Motor neuron (in vitro differentiated cells): ENCODE measurements around the gene NRF1. TPM values are rescaled to one million over a fixed set of nuclear protein-coding genes. Genes with fewer than 3 reads are reported as not detected.

Experiments used
- ATAC-seq, 8 experiments: fragments of 200-7000 bp; cut with Tn5 transposase; replicated peaks in 6 of 8; 2 replicates each; pipeline ENCODE4 v1.8.0; 2021; ENCODE audit warnings: mild to moderate bottlenecking in 8 of 8, moderate library complexity in 8 of 8
- H3K27ac ChIP-seq, 2 donors: fragments of 250-450 bp; sonication (Bioruptor Pico); 2 replicates each; pipeline ENCODE4 v1.9.0; 2021; ENCODE audit warnings: antibody characterized with exemption in 2 of 2, mild to moderate bottlenecking in 2 of 2, moderate library complexity in 1 of 2
- H3K4me1 ChIP-seq, 2 donors: fragments of 250-450 bp; sonication (Bioruptor Pico); replicated peaks in 1 of 2; 2 replicates each; pipeline ENCODE4 v1.6.1; 2021; ENCODE audit warnings: antibody characterized with exemption in 2 of 2, mild to moderate bottlenecking in 2 of 2, moderate library complexity in 1 of 2
- H3K4me3 ChIP-seq, 5 donors: fragments of 250-450 bp; sonication (Bioruptor Pico); 2 replicates each; pipeline ENCODE4 v1.9.0; 2021; ENCODE audit warnings: antibody characterized with exemption in 5 of 5, mild to moderate bottlenecking in 5 of 5, moderate library complexity in 4 of 5
- WGBS, 10 experiments: fragments of 450-650 bp; shearing (Covaris generic); methylation state at CpG; one replicate each; pipeline ENCODE4 v1.0.0; 2022; 5-methylcytosine and 5-hydroxymethylcytosine counted together
- in situ Hi-C, 9 experiments: fragments of 400-800 bp; cut with MboI; loops; one replicate each; pipeline ENCODE4 v1.15.0; 2021; ENCODE audit warnings: low sequenced_read_pairs in 9 of 9, low pct_unique_long_range_greater_than_20kb in 2 of 9; ENCODE audit not compliant: unreplicated experiment in 9 of 9
- total RNA-seq, 8 experiments: library from RNA; unstranded; fragments of 300-600 nt; gene quantifications; 2 replicates each; pipeline versions ENCODE4 v1.2.3 to v1.2.4, GENCODE V29; 2022

The NRF1 gene
- total RNA-seq, 8 experiments from 2014 or later: 7.1 to 24.4 (median 11.5) TPM

- 50 to 100% (median 86%) methylated on average over 1 to 2 of the region's 2 CpGs; no CpG with 5 or more reads in 1 of the 10 experiments for WGBS, 10 experiments
- H3K4me3 ChIP-seq: no peak overlapping the region
- ATAC-seq: peak in 3 of 8 experiments; percentile 22 to 67 (median 27)
- H3K27ac ChIP-seq: no peak overlapping the region
- in situ Hi-C loops: no loop called here
- H3K4me1 ChIP-seq: no peaks in the 10 kb centered on the region
Observed at GRCh38 chr7:129707910-129708499, 96.5 kb downstream of the NRF1 start.

GRCh38 chr7:129713544-129713943, 102.0 kb downstream of the NRF1 start:
- ATAC-seq: no peak
- Histone ChIP-seq H3K4me3 (no peak overlapping the region), H3K4me1 (no peaks in the 10 kb centered on the region), H3K27ac (no peak overlapping the region)
- WGBS, 10 experiments: 100% methylated on average over 1 of the region's 1 CpG; no CpG with 5 or more reads in 6 of the 10 experiments
- in situ Hi-C loops: no loop called here

DNA sequence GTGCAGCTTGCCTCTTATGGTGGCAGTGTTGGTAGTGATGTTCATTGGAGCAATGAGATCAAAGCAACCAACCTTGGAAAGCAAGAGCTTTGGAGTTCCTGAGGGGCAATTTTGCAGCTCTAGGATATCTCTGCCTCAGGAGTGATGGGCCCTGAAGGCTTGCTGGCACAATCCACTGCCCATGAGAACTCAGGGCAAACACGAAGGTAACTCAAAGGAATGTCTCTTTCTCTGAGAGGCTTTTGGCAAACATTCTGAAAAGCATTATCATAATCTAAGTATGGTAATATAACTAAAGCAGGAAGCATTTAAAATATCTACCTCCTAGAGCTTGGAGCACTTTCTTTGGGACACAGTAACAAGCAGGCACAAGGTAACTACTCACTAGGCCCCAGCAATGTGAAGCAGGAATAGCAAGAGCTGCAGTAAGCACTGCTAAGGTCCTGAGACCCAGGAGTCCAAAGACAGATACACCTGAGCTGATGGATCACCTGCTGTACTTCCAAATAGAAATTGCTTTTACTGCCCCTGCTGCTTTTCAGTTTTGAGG, 103.1 kb downstream of the NRF1 start:
- peak in 1 of 8 experiments; percentile 30 for ATAC-seq

GRCh38 chr7:129719980-129720732, 108.6 kb downstream of the NRF1 start:
- in situ Hi-C loops: no loop called here
- Histone ChIP-seq H3K4me3 (no peak overlapping the region), H3K27ac (no peak overlapping the region), H3K4me1 (no peaks in the 10 kb centered on the region)
- WGBS, 10 experiments: 80 to 100% (median 100%) methylated on average over 1 to 5 of the region's 6 CpGs; no CpG with 5 or more reads in 1 of the 10 experiments
- ATAC-seq: no peak

More for the DNA sequence above, 103.1 kb downstream of the NRF1 start:
- H3K4me1 ChIP-seq: no peaks in the 10 kb centered on the region
- 67 to 100% (median 100%) methylated on average over 1 of the region's 1 CpG; no CpG with 5 or more reads in 3 of the 10 experiments for WGBS, 10 experiments
- in situ Hi-C loops: no loop called here
- no peak overlapping the region for H3K27ac ChIP-seq
- no peak overlapping the region for H3K4me3 ChIP-seq

GRCh38 chr7:129721068-129721467, 109.5 kb downstream of the NRF1 start:
- no peak for ATAC-seq
- Histone ChIP-seq H3K4me3 (no peak overlapping the region), H3K27ac (no peak overlapping the region), H3K4me1 (no peaks in the 10 kb centered on the region)
- 0 to 100% (median 83%) methylated on average over 1 of the region's 1 CpG; no CpG with 5 or more reads in 2 of the 10 experiments for WGBS, 10 experiments
- in situ Hi-C loops: no loop called here

DNA sequence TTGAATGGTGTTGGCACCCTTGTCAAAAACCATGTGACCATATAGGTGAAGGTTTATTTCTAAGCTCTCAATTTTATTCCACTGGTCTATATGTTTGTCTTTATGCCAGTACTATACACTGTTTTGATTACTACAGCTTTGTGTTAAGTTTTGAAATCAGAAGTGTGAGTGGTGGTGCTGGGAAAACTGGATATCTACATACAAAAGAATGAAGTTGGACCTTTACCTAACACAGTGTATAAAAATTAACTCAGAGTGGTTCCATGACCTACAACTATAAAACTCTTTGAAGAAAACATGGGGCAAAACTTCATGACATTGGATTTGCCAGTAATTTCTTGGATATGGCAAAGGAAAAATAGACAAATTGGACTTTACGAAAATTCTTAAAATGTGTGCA, 112.2 kb downstream of the NRF1 start:
- peaks cover 0 to 2% of the 10 kb centered on the region in 2 donors for H3K4me1 ChIP-seq
- no peak for ATAC-seq
- WGBS, 10 experiments: 94 to 100% (median 100%) methylated on average over 1 of the region's 1 CpG; no CpG with 5 or more reads in 2 of the 10 experiments
- H3K27ac ChIP-seq: no peak overlapping the region
- H3K4me3 ChIP-seq: no peak overlapping the region
- in situ Hi-C loops: no loop called here

DNA sequence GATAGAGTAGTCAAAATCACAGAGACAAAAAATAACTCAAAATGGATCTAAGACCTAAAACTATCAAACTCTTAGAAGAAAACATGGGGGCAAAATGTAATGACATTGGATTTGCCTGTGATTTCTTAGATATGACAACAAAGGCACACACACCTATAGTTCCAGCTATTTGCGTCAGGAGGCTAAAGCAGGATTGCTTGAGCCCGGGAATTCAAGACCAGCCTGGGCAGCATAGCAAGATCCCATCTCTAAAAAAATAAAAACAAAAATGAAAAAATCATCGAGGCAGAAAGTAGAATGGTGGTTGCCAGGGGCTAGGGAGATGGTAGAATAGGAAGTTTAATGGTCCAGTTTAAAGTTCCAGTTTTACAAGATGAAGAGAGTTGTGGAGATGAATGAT, 113.3 kb downstream of the NRF1 start:
- Histone ChIP-seq H3K4me1 (peaks cover 0 to 2% of the 10 kb centered on the region in 2 donors), H3K4me3 (no peak overlapping the region), H3K27ac (no peak overlapping the region)
- in situ Hi-C loops: no loop called here
- WGBS, 10 experiments: 78 to 100% (median 94%) methylated on average over 1 to 3 of the region's 3 CpGs
- ATAC-seq: no peak

DNA sequence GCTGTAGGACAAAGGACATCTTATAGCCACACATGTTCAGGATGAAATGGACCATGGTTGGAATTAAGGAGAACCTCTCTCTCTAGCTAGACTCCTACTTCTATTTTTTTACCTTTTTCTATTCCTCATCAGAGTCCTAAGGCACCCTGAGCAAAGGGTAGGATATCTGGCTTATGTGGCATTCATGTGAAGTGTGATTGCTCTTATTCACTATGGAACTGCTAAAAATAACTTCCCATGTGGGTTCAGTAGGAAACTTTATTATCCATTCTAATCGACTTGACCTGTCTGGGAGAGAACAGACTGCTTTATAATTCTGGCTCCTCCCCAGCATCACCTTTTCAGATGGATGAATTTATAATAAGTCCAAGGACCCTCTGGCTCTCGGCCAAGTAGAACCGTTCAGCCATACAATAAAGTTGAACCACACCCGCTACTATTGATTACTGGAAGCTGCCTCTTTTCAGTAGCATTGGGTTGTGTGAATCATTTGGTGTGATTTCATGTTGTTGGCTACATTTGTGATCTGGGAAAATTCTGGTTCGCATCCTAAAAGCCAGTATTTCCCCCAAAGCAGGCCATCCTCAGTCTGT, 117.5 kb downstream of the NRF1 start:
- H3K4me3 ChIP-seq: no peak overlapping the region
- in situ Hi-C loops: no loop called here
- no peak overlapping the region for H3K27ac ChIP-seq
- ATAC-seq: no peak
- WGBS, 10 experiments: 75 to 93% (median 88%) methylated on average over 2 to 4 of the region's 5 CpGs; no CpG with 5 or more reads in 4 of the 10 experiments
- peaks cover 0 to 2% of the 10 kb centered on the region in 2 donors for H3K4me1 ChIP-seq

- 77 to 100% (median 95%) methylated on average over 1 to 2 of the region's 2 CpGs for WGBS, 10 experiments
- H3K4me1 ChIP-seq: peaks cover 0 to 2% of the 10 kb centered on the region in 2 donors
- no peak for ATAC-seq
- no peak overlapping the region for H3K27ac ChIP-seq
- H3K4me3 ChIP-seq: no peak overlapping the region
- in situ Hi-C loops: no loop called here
Observed at GRCh38 chr7:129729511-129729910, 118.0 kb downstream of the NRF1 start.

DNA sequence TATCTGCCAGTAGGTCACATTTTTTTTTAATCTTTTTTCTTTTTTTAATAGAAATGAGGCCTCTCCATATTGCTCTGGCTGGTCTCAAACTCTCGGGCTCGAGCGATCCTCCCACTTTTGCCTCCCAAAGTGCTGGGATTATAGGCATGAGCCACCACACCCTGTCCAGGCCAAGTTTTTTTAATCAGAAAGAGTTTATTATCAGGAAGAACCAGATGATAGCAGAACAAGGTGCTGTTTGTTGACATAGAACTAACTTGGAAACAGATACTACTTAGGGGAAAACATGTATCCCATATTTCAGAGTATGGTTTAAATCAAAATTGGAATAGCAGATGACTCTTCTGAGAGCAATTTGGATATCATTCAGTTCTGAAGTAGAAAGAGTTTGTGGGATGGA, 118.6 kb downstream of the NRF1 start:
- ATAC-seq: no peak
- Histone ChIP-seq H3K4me1 (peaks cover 0 to 2% of the 10 kb centered on the region in 2 donors), H3K4me3 (no peak overlapping the region), H3K27ac (no peak overlapping the region)
- 94 to 100% (median 98%) methylated on average over 2 to 3 of the region's 3 CpGs; no CpG with 5 or more reads in 4 of the 10 experiments for WGBS, 10 experiments
- in situ Hi-C loops: no loop called here

DNA sequence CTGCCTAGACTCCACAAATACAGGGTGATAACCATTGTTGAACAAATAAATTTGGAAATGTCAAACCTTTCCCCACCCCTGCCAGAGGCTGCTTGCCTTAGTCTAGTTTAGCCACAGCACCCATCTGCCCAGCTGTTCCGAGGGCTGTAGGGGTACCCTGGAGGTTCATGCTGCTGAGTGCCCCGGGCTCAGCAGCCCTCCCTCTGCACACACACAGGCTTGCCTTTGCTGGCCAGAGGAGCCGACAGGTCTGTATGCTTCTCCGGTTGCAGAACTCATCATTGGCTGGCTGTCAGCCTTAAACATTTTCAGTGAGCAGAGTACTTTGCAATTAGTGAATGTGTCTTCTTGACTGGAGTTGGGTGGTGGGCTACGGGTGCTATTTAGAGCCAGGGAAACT, 122.9 kb downstream of the NRF1 start:
- peak in 1 of 8 experiments; percentile 64 for ATAC-seq
- no peak overlapping the region for H3K27ac ChIP-seq
- peaks cover 0 to 5% of the 10 kb centered on the region in 2 donors for H3K4me1 ChIP-seq
- no peak overlapping the region for H3K4me3 ChIP-seq
- in situ Hi-C loops: no loop called here
- 40 to 100% (median 81%) methylated on average over 2 to 4 of the region's 5 CpGs; no CpG with 5 or more reads in 6 of the 10 experiments for WGBS, 10 experiments

DNA sequence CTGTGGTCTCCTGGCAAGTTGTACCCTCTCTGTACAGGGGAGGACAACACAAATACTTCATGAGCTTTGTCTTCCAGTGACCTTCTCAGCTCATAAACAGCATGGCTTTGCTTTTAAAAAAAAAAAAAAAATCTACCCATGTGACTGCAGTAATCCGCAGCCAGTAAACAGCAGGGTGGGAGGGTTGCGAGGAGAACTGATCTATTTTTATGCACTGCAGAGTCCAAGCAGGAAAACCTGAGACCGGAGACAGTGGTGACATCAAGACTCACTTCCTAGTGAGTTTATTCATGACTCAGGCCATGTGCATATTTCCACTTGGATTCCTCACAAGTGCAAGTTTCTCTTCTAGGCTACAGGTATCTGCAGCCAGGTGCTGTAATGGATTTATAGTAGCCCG, 127.9 kb downstream of the NRF1 start:
- in situ Hi-C loops: no loop called here
- Histone ChIP-seq H3K4me1 (peaks cover 5 to 13% of the 10 kb centered on the region in 2 donors), H3K27ac (no peak overlapping the region), H3K4me3 (no peak overlapping the region)
- 33 to 100% (median 84%) methylated on average over 1 to 4 of the region's 4 CpGs; no CpG with 5 or more reads in 3 of the 10 experiments for WGBS, 10 experiments
- peak; percentile 91 to 99 (median 96) for ATAC-seq
